Kidney epithelial cell (primary cell): ENCODE results near the gene MALSU1. TPM values are rescaled to one million over a fixed set of nuclear protein-coding genes. Genes with fewer than 3 reads are reported as not detected.

Source experiments
- DNase-seq: peaks from one replicate; pipeline ENCODE4 v3.0.0-alpha.2; 2010; ENCODE audit warnings: low read depth
- H3K27me3 ChIP-seq: 2 replicates; pipeline ENCODE4 v1.6.0; 2011; ENCODE audit warnings: low read length; ENCODE audit not compliant: control insufficient read depth, insufficient read depth
- H3K36me3 ChIP-seq: 2 replicates; pipeline ENCODE4 v1.5.1; 2011; ENCODE audit warnings: low read length; ENCODE audit not compliant: control insufficient read depth, insufficient read depth
- H3K4me3 ChIP-seq: 2 replicates; pipeline ENCODE4 v1.5.1; 2011; ENCODE audit warnings: low read depth, mild to moderate bottlenecking, control low read depth, low read length
- total RNA-seq: library from RNA; depleted of rRNA; stranded (reverse); fragments of >200 nt; gene quantifications from 2 replicates; pipeline ENCODE4 v1.2.3, GENCODE V29; 2015
- TF ChIP-seq, protein P1 (sequence below): IDR thresholded peaks from 2 replicates; pipeline ENCODE4 v1.5.1; 2011; ENCODE audit warnings: mild to moderate bottlenecking, moderate library complexity, low read length, control low read depth, inconsistent platforms; ENCODE audit not compliant: insufficient read depth, poor library complexity, severe bottlenecking

MALSU1 gene
- total RNA-seq, 1 donor from 2014 or later, result 58.5 TPM

DNA sequence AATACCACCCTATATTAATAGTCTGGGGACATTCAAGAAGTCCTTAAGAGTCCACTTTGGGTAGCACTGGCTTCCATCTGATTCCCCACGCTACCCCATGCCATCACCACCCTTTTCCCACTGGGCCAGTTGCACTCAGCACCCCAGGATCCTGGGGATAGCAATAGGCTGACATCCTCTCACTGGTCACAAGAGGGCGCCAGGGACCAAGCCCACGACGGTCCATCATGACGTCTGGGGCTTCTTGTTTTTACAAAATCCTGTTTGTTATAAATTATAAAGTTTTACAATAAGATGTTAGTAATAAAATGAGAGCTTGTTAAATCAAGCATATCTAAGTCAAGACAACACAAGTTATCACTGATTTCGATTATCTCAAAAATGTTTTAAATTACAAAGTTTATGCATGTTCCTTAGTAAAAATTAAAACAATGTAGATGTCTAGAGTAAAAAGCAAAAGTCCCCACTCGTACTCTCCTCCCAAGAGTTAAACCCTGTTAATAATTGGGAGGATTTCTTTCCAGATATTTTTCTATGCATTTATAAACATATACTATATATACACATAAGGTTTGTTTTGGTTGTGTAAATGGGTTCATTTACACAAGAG lies 37.2 kb upstream of the MALSU1 start:
- Histone ChIP-seq H3K4me3 (no peak overlapping the region), H3K27me3 (no peaks in the 10 kb centered on the region), H3K36me3 (no peaks in the 10 kb centered on the region)
- TF ChIP-seq, protein P1, sequence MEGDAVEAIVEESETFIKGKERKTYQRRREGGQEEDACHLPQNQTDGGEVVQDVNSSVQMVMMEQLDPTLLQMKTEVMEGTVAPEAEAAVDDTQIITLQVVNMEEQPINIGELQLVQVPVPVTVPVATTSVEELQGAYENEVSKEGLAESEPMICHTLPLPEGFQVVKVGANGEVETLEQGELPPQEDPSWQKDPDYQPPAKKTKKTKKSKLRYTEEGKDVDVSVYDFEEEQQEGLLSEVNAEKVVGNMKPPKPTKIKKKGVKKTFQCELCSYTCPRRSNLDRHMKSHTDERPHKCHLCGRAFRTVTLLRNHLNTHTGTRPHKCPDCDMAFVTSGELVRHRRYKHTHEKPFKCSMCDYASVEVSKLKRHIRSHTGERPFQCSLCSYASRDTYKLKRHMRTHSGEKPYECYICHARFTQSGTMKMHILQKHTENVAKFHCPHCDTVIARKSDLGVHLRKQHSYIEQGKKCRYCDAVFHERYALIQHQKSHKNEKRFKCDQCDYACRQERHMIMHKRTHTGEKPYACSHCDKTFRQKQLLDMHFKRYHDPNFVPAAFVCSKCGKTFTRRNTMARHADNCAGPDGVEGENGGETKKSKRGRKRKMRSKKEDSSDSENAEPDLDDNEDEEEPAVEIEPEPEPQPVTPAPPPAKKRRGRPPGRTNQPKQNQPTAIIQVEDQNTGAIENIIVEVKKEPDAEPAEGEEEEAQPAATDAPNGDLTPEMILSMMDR, result peak; percentile 96
- DNase-seq, result peak; percentile 19

DNA sequence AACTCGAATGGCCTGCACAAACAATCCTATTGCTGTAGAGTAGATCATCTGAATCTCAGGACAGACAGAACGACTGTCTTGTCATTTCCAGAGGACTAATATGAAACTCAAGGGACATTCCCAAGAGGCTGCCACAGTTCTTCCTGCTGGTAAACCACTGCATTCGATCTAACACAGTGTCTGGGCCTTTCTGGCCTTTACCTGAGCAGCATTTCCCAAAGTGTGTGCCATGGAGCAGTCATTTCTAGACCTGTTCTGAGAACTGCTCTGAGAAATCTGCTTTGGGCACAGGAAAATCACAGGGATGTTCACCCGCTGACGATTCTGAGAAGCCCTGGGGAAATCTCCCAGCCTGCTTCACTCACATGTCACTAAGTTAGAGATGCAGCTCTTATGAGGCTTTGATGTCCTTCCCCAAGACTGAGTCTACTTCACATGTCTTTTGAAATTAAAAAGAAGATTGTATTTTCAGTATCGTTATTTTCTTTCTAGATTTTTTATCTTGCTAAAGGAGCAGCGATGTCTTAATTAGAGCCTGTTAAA lies 34.2 kb upstream of the MALSU1 start:
- no peak overlapping the region for H3K4me3 ChIP-seq
- TF ChIP-seq, protein P1, result no peak
- no peak for DNase-seq
- H3K27me3 ChIP-seq, result no peaks in the 10 kb centered on the region
- no peaks in the 10 kb centered on the region for H3K36me3 ChIP-seq

DNA sequence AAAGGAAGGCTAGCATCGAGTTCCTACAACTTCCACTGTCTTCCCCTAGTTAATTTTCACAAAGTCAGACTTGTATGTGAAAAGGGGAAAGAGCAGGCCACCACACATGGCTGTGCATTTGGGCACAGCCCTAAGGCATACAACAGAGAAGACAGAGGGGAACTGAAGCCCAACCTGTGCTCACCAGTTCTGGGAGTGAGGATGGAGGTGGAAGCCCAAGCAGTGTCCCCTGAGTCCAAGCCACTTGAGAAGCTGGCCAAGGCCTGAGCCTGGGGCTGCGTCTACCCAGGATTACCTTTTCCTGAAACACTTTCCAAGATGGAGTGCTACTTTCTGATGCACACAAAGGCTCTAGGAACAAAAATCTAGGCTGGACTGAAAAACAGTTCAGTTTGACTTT lies 32.2 kb upstream of the MALSU1 start:
- DNase-seq, result no peak

DNA sequence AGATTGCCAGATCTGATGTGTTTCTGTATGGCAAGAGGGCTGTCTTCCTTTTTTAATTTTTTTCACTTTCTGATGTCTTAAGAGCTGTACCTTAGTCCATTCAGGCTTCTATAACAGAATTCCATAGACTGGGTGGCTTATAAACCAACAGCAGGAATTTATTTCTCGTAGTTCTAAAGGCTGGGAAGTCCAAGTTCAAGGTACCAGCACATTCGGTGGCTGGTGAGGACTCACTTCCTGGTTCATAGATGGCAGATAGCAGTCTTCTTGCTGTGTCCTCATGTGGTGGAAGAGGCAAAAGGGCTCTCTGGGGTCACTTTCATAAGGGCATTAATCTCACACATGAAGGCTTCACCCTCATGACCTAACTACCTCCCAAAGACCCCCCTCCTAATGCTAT lies 31.8 kb upstream of the MALSU1 start:
- no peaks in the 10 kb centered on the region for H3K36me3 ChIP-seq
- no peaks in the 10 kb centered on the region for H3K27me3 ChIP-seq
- no peak overlapping the region for H3K4me3 ChIP-seq
- DNase-seq, result no peak
- TF ChIP-seq, protein P1, result no peak

More for the DNA sequence above, 32.2 kb upstream of the MALSU1 start:
- TF ChIP-seq, protein P1, result no peak
- H3K27me3 ChIP-seq, result no peaks in the 10 kb centered on the region
- H3K36me3 ChIP-seq, result no peaks in the 10 kb centered on the region
- no peak overlapping the region for H3K4me3 ChIP-seq

DNA sequence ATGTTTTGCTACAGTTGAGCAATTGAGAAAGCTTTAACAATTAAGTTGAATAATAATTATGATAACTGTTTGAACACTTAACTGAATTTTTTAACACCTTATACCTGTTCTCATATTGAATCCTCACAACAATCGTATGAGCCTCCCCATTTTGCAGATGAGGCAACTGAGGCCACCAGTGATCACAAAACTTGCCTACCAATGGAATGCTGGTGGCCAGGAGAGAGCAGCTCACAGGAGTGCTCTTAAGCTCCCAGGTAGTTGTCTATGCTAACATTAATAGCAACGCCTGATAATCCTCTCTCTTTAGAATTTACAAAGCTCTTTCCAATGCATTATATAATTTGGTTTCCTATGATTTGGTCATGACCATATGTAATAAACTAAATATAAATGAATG lies 31.0 kb upstream of the MALSU1 start:
- H3K4me3 ChIP-seq, result no peak overlapping the region
- no peaks in the 10 kb centered on the region for H3K27me3 ChIP-seq
- no peaks in the 10 kb centered on the region for H3K36me3 ChIP-seq
- DNase-seq, result no peak
- TF ChIP-seq, protein P1, result no peak

DNA sequence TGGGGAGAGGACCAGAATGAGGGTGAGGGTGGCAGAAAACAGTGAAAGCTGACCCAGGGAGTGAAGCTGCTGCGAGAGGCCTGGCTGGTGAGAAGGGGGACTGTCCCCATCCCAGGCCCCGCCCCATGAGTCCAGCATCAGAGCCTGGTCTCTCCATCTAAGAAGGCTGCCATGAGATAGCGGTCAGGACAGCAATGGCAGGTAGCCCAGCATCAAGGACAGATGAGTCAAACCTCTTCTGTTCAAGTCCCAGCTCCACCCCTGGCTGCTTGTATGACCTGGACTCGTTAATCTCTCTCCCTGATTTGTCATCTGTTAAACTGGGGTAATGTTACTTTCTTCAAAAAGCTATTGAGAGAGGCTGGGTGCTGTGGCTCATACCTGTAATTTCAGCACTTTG lies 30.4 kb upstream of the MALSU1 start:
- DNase-seq, result no peak
- TF ChIP-seq, protein P1, result no peak

More for the DNA sequence above, 30.4 kb upstream of the MALSU1 start:
- Histone ChIP-seq H3K36me3 (no peaks in the 10 kb centered on the region), H3K4me3 (no peak overlapping the region), H3K27me3 (no peaks in the 10 kb centered on the region)
